ENCODE results near the gene USP51.

- TF ChIP-seq EZH2phosphoT487 (IDR thresholded peaks at IDR 0.05; ENCODE audit: low read depth), result no peak
- TF ChIP-seq, protein P1, sequence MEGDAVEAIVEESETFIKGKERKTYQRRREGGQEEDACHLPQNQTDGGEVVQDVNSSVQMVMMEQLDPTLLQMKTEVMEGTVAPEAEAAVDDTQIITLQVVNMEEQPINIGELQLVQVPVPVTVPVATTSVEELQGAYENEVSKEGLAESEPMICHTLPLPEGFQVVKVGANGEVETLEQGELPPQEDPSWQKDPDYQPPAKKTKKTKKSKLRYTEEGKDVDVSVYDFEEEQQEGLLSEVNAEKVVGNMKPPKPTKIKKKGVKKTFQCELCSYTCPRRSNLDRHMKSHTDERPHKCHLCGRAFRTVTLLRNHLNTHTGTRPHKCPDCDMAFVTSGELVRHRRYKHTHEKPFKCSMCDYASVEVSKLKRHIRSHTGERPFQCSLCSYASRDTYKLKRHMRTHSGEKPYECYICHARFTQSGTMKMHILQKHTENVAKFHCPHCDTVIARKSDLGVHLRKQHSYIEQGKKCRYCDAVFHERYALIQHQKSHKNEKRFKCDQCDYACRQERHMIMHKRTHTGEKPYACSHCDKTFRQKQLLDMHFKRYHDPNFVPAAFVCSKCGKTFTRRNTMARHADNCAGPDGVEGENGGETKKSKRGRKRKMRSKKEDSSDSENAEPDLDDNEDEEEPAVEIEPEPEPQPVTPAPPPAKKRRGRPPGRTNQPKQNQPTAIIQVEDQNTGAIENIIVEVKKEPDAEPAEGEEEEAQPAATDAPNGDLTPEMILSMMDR (IDR thresholded peaks at IDR 0.05; ENCODE audit: low read depth, low read length), result no peak
These were observed 36.9 kb downstream of the USP51 start for GRCh38 chrX:55452833-55453124.

Data from OCI-LY3 (cell line).